HG02870 (cell line): ENCODE results near the gene PCDHGC3.
"Not testable (repeated sequence)": the region's sequence is repeated elsewhere in the genome, so short reads cannot be mapped to it uniquely, and the experiment has no call there.

Experiments used
- ATAC-seq: cut with Tn5 transposase; IDR thresholded peaks from one replicate; pipeline ENCODE4 v1.9.1; 2021; ENCODE audit warnings: mild to moderate bottlenecking, moderate library complexity; ENCODE audit not compliant: unreplicated experiment

The PCDHGC3 gene

GRCh38 chr5:141475625-141476131, at the start of gene PCDHGC3:
Gene PCDHGC3, plus strand, starts transcription at chr5:141475966. Its CDS starts 151 bp downstream, at chr5:141476117.
- ATAC-seq: peak; percentile 98

DNA sequence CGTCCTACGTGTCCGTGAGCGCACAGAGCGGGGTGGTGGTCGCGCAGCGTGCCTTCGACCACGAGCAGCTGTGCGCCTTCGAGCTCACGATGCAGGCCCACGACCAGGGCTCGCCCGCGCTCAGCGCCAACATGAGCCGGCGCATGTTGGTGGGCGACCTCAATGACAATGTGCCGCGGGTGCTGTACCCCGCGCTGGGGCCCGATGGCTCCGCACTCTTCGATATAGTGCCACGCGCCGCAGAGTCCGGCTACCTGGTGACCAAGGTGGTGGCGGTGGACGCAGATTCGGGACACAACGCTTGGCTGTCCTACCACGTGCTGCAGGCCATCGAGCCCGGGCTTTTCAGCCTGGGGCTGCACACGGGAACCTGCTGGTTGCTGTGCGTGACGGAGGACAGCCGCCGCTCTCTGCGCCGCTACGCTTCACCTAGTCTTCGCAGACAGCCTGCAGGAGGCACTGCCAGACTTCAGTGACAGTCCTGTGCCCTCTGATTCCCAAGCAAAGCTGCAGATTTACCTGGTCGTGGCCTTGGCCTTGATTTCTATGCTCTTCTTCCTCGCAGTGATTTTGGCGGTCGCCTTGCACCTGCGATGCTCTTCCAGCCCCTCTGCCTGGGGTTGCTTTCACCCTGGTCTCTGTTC, 47.9 kb upstream of the PCDHGC3 start:
- ATAC-seq: no peak

DNA sequence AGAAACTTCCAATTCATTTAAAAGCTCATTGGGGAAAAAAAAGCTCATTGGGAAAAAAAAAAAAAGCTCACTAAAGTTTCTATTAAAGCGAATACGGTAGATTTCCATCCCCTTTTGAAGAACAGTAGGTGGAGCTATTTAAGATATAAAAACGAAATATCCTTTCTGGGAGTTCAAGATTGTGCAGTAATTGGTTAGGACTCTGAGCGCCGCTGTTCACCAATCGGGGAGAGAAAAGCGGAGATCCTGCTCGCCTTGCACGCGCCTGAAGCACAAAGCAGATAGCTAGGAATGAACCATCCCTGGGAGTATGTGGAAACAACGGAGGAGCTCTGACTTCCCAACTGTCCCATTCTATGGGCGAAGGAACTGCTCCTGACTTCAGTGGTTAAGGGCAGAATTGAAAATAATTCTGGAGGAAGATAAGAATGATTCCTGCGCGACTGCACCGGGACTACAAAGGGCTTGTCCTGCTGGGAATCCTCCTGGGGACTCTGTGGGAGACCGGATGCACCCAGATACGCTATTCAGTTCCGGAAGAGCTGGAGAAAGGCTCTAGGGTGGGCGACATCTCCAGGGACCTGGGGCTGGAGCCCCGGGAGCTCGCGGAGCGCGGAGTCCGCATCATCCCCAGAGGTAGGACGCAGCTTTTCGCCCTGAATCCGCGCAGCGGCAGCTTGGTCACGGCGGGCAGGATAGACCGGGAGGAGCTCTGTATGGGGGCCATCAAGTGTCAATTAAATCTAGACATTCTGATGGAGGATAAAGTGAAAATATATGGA, 45.2 kb upstream of the PCDHGC3 start, which contains the start of gene PCDHGA12:
Gene PCDHGA12, plus strand, starts transcription at position 176 of the 782 bp plus-strand sequence. Its CDS starts 253 bp downstream, at position 429.
- ATAC-seq: peak; percentile 83

GRCh38 chr5:141431286-141431685, 44.5 kb upstream of the PCDHGC3 start:
- ATAC-seq: peak; percentile 64

DNA sequence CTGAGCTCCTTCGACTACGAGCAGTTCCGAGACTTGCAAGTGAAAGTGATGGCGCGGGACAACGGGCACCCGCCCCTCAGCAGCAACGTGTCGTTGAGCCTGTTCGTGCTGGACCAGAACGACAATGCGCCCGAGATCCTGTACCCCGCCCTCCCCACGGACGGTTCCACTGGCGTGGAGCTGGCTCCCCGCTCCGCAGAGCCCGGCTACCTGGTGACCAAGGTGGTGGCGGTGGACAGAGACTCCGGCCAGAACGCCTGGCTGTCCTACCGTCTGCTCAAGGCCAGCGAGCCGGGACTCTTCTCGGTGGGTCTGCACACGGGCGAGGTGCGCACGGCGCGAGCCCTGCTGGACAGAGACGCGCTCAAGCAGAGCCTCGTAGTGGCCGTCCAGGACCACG, 43.5 kb upstream of the PCDHGC3 start:
- not testable (repeated sequence) for ATAC-seq

- not testable (repeated sequence) for ATAC-seq
Measured at GRCh38 chr5:141432726-141433125, 43.0 kb upstream of the PCDHGC3 start.

DNA sequence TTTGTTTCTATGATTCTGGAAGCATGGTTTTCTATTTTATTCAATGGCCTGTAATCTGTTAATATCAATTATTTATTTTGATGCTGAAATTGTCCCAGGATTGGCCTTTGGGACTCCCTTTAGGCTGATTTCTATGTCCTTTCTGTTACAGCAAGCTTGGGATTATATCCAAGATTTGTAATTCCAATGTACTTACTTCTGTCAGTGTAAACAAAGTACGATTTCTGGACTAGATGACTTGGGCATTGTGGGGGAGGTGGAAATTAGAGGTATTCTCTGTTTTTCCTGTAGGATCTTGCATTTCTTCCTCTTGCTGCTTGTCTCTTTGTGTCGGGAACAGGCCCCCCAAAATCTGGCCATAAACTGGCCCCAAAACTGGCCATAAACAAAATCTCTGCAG, 41.8 kb upstream of the PCDHGC3 start:
- ATAC-seq: no peak

DNA sequence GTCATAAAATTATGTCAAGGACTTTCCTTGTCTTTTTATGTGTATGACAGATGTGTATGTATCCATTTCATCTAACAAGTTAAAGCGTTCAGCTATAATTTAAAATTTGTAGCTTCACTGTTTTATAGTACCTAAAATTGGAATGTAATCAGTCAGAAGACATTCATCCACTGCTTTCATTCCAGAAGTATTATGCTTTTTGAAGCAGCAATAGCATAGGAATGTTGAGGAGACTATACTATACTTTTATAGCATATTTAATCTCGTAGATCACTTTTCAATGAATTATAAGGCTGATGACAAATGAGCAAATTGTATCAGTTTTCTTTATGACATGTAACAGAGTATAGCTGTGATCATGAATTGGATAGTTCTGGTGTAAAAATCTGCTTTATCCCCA, 38.5 kb upstream of the PCDHGC3 start:
- ATAC-seq: no peak

GRCh38 chr5:141439411-141440141, 36.2 kb upstream of the PCDHGC3 start:
- ATAC-seq: no peak

- ATAC-seq: no peak
Measured at GRCh38 chr5:141440341-141440740, 35.4 kb upstream of the PCDHGC3 start.

DNA sequence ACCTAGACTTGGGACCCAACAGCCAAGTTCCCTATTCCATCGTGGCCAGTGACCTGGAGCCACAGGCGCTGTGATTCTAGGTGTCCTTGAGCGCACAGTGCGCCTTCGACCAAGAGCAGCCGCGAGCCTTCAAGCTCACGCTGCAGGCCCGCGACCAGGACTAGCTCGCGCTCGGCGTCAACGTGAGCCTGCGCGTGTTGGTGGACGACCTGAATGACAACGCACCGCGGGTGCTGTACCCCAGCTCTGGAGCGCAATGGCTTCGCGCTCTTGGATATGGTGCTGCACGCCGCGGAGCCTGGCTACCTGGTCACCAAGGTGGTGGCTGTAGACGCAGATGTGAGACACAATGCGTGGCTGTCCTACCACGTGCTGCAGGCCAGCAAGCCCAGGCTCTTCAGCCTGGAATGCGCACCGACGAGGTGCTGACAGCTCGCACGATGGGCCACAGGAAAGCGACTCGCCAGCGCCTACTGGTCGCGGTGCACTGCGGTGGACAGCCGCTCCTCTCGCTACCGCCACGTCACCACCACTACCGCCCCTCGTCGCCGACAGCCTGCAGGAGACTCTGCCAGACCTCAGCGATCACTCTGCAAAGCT, 34.1 kb upstream of the PCDHGC3 start:
- ATAC-seq: no peak

DNA sequence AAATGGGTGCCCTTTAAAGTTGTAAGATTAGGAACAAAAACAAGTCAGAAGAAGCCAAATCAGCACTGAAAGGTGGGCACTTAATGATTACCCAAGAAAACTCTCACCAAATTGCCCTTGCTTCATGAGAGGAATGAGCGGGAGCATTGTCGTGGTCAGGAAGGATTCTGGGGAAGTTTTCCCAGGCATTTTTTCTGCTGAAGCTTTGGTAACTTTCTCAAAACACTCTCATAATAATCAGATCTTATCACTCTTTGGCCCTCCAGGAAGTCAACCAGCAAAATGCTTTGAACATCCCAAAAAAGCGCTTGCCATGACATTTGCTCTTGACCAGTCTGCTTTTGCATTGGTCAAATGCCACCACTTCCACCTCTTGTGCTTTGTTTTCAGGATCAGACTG, 10.4 kb upstream of the PCDHGC3 start:
- ATAC-seq: no peak

- peak; percentile 30 for ATAC-seq
Measured at GRCh38 chr5:141476132-141476911, 556 bp downstream of the PCDHGC3 start.

DNA sequence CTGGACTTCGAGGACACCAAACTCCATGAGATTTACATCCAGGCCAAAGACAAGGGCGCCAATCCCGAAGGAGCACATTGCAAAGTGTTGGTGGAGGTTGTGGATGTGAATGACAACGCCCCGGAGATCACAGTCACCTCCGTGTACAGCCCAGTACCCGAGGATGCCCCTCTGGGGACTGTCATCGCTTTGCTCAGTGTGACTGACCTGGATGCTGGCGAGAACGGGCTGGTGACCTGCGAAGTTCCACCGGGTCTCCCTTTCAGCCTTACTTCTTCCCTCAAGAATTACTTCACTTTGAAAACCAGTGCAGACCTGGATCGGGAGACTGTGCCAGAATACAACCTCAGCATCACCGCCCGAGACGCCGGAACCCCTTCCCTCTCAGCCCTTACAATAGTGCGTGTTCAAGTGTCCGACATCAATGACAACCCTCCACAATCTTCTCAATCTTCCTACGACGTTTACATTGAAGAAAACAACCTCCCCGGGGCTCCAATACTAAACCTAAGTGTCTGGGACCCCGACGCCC, 1.3 kb downstream of the PCDHGC3 start:
- ATAC-seq: no peak

- ATAC-seq: no peak
Measured at GRCh38 chr5:141477815-141478214, 2.0 kb downstream of the PCDHGC3 start.

DNA sequence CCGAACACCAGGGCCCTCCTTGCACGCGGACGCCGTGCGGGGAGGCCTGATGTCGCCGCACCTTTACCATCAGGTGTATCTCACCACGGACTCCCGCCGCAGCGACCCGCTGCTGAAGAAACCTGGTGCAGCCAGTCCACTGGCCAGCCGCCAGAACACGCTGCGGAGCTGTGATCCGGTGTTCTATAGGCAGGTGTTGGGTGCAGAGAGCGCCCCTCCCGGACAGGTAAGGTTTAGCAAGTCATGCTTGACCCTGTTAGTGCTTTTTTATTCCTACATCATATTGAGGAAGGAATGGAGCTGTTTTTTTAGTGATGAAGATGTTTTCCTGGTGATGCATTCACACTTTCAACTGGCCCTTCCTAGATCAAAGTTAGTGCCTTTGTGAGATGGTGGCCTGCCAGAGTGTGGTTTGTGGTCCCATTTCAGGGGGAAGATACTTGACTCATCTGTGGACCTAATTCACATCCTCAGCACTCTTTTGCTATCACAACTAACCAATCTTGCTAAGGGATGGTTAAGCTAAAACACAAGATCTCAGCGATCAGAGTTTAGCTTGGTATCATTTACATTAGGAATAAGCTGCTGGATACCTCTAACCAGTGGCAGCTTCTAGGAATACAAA, 2.7 kb downstream of the PCDHGC3 start:
- ATAC-seq: no peak

DNA sequence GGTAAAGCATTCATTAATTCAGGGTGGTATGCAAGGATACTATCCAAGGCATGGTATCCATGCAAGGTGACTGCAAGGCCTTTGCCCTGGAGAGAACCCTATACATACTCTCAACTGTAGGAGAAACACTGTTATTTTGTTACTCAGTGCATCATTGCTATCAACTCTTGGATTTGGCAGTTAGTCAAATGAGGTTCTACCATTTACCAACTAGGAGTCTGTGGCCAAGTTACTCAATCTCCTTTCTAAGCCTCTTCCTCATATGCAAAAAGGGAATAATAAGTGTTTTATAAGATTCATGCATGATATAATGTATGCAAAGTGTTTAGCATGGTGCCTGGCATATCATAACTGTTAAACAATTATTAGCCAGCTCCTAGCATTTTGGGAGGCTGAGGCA, 4.0 kb downstream of the PCDHGC3 start:
- ATAC-seq: no peak

GRCh38 chr5:141483902-141484301, 8.1 kb downstream of the PCDHGC3 start:
- ATAC-seq: no peak

GRCh38 chr5:141484310-141484640, 8.5 kb downstream of the PCDHGC3 start:
- no peak for ATAC-seq
